Smooth muscle cell (in vitro differentiated cells): ENCODE results near the gene NEFH. TPM values are rescaled to one million over a fixed set of nuclear protein-coding genes. Genes with fewer than 3 reads are reported as not detected.

ENCODE experiments used
- DNase-seq: peaks from one replicate; lab custom pipeline; 2025; ENCODE audit not compliant: unreplicated experiment; lab: John Stamatoyannopoulos, UW
- H2AFZ ChIP-seq: fragments of 200-600 bp; sonication (generic); 2 replicates; pipeline ENCODE4 v1.6.0; 2016; ENCODE audit warnings: antibody characterized with exemption, low read depth, mild to moderate bottlenecking
- H3F3A ChIP-seq: fragments of 200-600 bp; sonication (generic); 2 replicates; pipeline ENCODE4 v1.6.0; 2017; ENCODE audit warnings: antibody characterized with exemption, low read depth
- H3K27ac ChIP-seq: fragments of 200-600 bp; sonication (generic); 2 replicates; pipeline ENCODE4 v1.5.1; 2016; ENCODE audit warnings: low read depth, mild to moderate bottlenecking
- H3K27me3 ChIP-seq: fragments of 200-600 bp; sonication (generic); 2 replicates; pipeline ENCODE4 v1.6.1; 2016; ENCODE audit warnings: low read depth, mild to moderate bottlenecking
- H3K36me3 ChIP-seq: fragments of 200-600 bp; sonication (generic); 2 replicates; pipeline ENCODE4 v1.5.1; 2016; ENCODE audit warnings: low read depth
- H3K4me1 ChIP-seq: fragments of 200-600 bp; sonication (generic); 2 replicates; pipeline ENCODE4 v1.5.1; 2016; ENCODE audit warnings: low read depth
- H3K4me2 ChIP-seq: fragments of 200-600 bp; sonication (generic); 2 replicates; pipeline ENCODE4 v1.6.0; 2016; ENCODE audit warnings: mild to moderate bottlenecking
- H3K4me3 ChIP-seq: fragments of 200-600 bp; sonication (generic); 2 replicates; pipeline ENCODE4 v1.5.1; 2016; ENCODE audit warnings: mild to moderate bottlenecking
- H3K79me2 ChIP-seq: fragments of 200-600 bp; sonication (generic); 2 replicates; pipeline ENCODE4 v1.6.0; 2016; ENCODE audit warnings: low read depth, mild to moderate bottlenecking
- H3K9ac ChIP-seq: fragments of 200-600 bp; sonication (generic); 2 replicates; pipeline ENCODE4 v1.6.0; 2016; ENCODE audit warnings: low read depth
- H3K9me3 ChIP-seq: fragments of 200-600 bp; sonication (generic); replicated peaks from 2 replicates; pipeline ENCODE4 v1.5.1; 2016; ENCODE audit warnings: low read depth
- H4K20me1 ChIP-seq: fragments of 200-600 bp; sonication (generic); 2 replicates; pipeline ENCODE4 v1.6.0; 2016; ENCODE audit warnings: low read depth
- CTCF ChIP-seq: fragments of 200-600 bp; sonication (generic); IDR thresholded peaks from 2 replicates; pipeline ENCODE4 v1.5.1; 2017; ENCODE audit warnings: borderline replicate concordance, mild to moderate bottlenecking, antibody characterized with exemption; ENCODE audit not compliant: insufficient read depth, poor library complexity, severe bottlenecking
- WGBS: methylation state at CpG from one replicate; pipeline ENCODE4 v1.1.7; 2016; ENCODE audit warnings: low lambda C conversion rate; 5-methylcytosine and 5-hydroxymethylcytosine counted together
- polyA plus RNA-seq: library from polyadenylated mRNA; unstranded; fragments of >200 nt; fragmentation: Nextera tagmentation; extraction: Ambion mirVana; gene quantifications from 2 replicates; pipeline ENCODE4 v1.2.1, GENCODE V29; 2016
- total RNA-seq: library from RNA; depleted of rRNA; stranded (reverse); fragments of >200 nt; gene quantifications from 2 replicates; pipeline ENCODE4 v1.2.3, GENCODE V29; 2014

NEFH gene
- total and polyA plus RNA-seq, 2 experiments from 2014 or later, result 1.1 TPM; not detected in 1

GRCh38 chr22:29509298-29509697 lies 29.3 kb downstream of the NEFH start:
- Histone ChIP-seq H3K4me1 (peaks cover under 1% of the 10 kb centered on the region), H3K4me2 (no peak overlapping the region), H4K20me1 (no peaks in the 10 kb centered on the region), H3K27me3 (no peaks in the 10 kb centered on the region), H3K36me3 (peaks cover 28% of the 10 kb centered on the region), H3K9ac (no peak overlapping the region), H3K4me3 (no peak overlapping the region), H2AFZ (no peak overlapping the region), H3K9me3 (no peaks in the 10 kb centered on the region), H3K27ac (no peak overlapping the region), H3K79me2 (no peaks in the 10 kb centered on the region), H3F3A (peaks cover 10% of the 10 kb centered on the region)
- no peak for DNase-seq
- TF ChIP-seq CTCF, result no peak

- WGBS, result 100% methylated on average over 1 of the region's 1 CpG
Measured at GRCh38 chr22:29509815-29510214, 29.8 kb downstream of the NEFH start.

GRCh38 chr22:29510542-29510941 lies 30.5 kb downstream of the NEFH start:
- Histone ChIP-seq H3K4me1 (no peaks in the 10 kb centered on the region), H3K4me3 (no peak overlapping the region), H3K27ac (no peak overlapping the region), H3K9ac (no peak overlapping the region), H3K36me3 (peaks cover 28% of the 10 kb centered on the region), H3K9me3 (no peaks in the 10 kb centered on the region), H2AFZ (no peak overlapping the region), H3K79me2 (no peaks in the 10 kb centered on the region), H3K27me3 (no peaks in the 10 kb centered on the region), H3F3A (peaks cover under 1% of the 10 kb centered on the region), H3K4me2 (no peak overlapping the region), H4K20me1 (no peaks in the 10 kb centered on the region)
- no peak for TF ChIP-seq CTCF
- DNase-seq, result no peak
- WGBS, result 98% methylated on average over 2 of the region's 2 CpGs

More at GRCh38 chr22:29509815-29510214, 29.8 kb downstream of the NEFH start:
- Histone ChIP-seq H3K4me2 (no peak overlapping the region), H3K36me3 (peaks cover 28% of the 10 kb centered on the region), H3F3A (peaks cover 8% of the 10 kb centered on the region), H3K9ac (no peak overlapping the region), H4K20me1 (no peaks in the 10 kb centered on the region), H3K27me3 (no peaks in the 10 kb centered on the region), H3K79me2 (no peaks in the 10 kb centered on the region), H3K4me1 (no peaks in the 10 kb centered on the region), H2AFZ (no peak overlapping the region), H3K27ac (no peak overlapping the region), H3K4me3 (no peak overlapping the region), H3K9me3 (no peaks in the 10 kb centered on the region)
- no peak for TF ChIP-seq CTCF
- no peak for DNase-seq

GRCh38 chr22:29511126-29511862 lies 31.3 kb downstream of the NEFH start:
- Histone ChIP-seq H3K27ac (no peak overlapping the region), H3F3A (no peaks in the 10 kb centered on the region), H3K9ac (no peak overlapping the region), H3K79me2 (no peaks in the 10 kb centered on the region), H3K27me3 (no peaks in the 10 kb centered on the region), H4K20me1 (no peaks in the 10 kb centered on the region), H3K4me1 (no peaks in the 10 kb centered on the region), H3K9me3 (no peaks in the 10 kb centered on the region), H3K4me3 (no peak overlapping the region), H2AFZ (no peak overlapping the region), H3K36me3 (peaks cover 28% of the 10 kb centered on the region), H3K4me2 (no peak overlapping the region)
- no peak for DNase-seq
- no peak for TF ChIP-seq CTCF
- 93% methylated on average over 8 of the region's 8 CpGs for WGBS
